Measurements from ENCODE around the gene IGF1R.

DNA sequence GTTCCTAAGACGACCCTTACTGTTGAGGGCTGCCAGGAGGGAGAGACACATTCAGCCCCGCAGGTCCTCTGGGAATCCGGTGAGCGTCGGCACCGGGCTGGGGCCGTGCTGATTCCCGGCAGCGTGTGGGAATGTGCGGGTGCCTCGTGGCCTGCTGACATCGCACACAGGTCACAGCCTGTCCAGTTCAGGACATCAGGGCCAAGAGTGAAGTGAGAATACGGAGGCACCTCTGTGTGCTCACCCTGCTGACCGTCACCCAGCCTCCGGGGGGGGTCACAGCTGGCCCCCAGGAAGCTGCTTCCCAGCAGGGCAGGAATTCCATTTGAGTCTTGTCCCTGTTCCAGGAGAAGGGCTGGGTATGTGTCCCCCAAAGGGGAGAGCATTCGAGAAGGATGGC, 305.6 kb downstream of the IGF1R start:
- TF ChIP-seq, protein P1, sequence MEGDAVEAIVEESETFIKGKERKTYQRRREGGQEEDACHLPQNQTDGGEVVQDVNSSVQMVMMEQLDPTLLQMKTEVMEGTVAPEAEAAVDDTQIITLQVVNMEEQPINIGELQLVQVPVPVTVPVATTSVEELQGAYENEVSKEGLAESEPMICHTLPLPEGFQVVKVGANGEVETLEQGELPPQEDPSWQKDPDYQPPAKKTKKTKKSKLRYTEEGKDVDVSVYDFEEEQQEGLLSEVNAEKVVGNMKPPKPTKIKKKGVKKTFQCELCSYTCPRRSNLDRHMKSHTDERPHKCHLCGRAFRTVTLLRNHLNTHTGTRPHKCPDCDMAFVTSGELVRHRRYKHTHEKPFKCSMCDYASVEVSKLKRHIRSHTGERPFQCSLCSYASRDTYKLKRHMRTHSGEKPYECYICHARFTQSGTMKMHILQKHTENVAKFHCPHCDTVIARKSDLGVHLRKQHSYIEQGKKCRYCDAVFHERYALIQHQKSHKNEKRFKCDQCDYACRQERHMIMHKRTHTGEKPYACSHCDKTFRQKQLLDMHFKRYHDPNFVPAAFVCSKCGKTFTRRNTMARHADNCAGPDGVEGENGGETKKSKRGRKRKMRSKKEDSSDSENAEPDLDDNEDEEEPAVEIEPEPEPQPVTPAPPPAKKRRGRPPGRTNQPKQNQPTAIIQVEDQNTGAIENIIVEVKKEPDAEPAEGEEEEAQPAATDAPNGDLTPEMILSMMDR (IDR thresholded peaks at IDR 0.05) = no peak
- TF ChIP-seq EP300 (IDR thresholded peaks at IDR 0.05) = peak in 1 of 4 donors; percentile 69
